Right lobe of liver (tissue), 6 donors: Measurements from ENCODE around the gene ECI1. TPM values are rescaled to one million over a fixed set of nuclear protein-coding genes. Genes with fewer than 3 reads are reported as not detected.
"Not testable (repeated sequence)": the region's sequence is repeated elsewhere in the genome, so short reads cannot be mapped to it uniquely, and the experiment has no call there.

Source experiments
- ATAC-seq, 4 donors: fragments of 200-7000 bp; cut with Tn5 transposase; one replicate each; pipeline ENCODE4 v1.9.1; 2020; ENCODE audit warnings: mild to moderate bottlenecking in 4 of 4, moderate library complexity in 4 of 4
- DNase-seq, 3 donors: peaks; one replicate each; pipeline ENCODE4 v3.0.0-alpha.2; 2020
- H3K27ac ChIP-seq, 3 donors: fragments of 200-600 bp; one replicate each; pipeline ENCODE4 v1.8.0; 2022
- H3K27me3 ChIP-seq, 2 donors: fragments of 200-600 bp; one replicate each; pipeline ENCODE4 v1.8.0; 2022
- H3K36me3 ChIP-seq, 4 donors: fragments of 200-600 bp; sonication (generic) in 1 of 4; one replicate each; pipeline versions ENCODE4 v1.5.1 to v1.8.0; 2017 to 2022; ENCODE audit warnings: control low read depth in 1 of 4
- H3K4me1 ChIP-seq, 4 donors: fragments of 200-600 bp; sonication (generic) in 1 of 4; one replicate each; pipeline versions ENCODE4 v1.5.1 to v1.8.0; 2017 to 2022; ENCODE audit warnings: control low read depth in 1 of 4
- H3K4me3 ChIP-seq, 3 donors: fragments of 200-600 bp; one replicate each; pipeline ENCODE4 v1.8.0; 2022
- H3K9me3 ChIP-seq, 4 donors: fragments of 200-600 bp; sonication (generic) in 1 of 4; one replicate each; pipeline versions ENCODE4 v1.5.1 to v1.8.0; 2017 to 2022; ENCODE audit warnings: control low read depth in 1 of 4
- CTCF ChIP-seq, 4 donors: fragments of 200-600 bp in 3 of 4; fragments of 450-650 bp in 1 of 4; IDR thresholded peaks; one replicate each; pipeline versions ENCODE4 v1.5.1 to v1.8.0; 2016 to 2022; ENCODE audit warnings: antibody characterized with exemption in 4 of 4, mild to moderate bottlenecking in 2 of 4
- POLR2A ChIP-seq: fragments of 450-650 bp; IDR thresholded peaks from one replicate; pipeline ENCODE4 v1.6.1; 2017; ENCODE audit warnings: antibody characterized with exemption, mild to moderate bottlenecking
- WGBS: methylation state at CpG from one replicate; pipeline ENCODE4 v1.1.6; 2018; ENCODE audit warnings: low coverage, low lambda C conversion rate; ENCODE audit not compliant: insufficient coverage; ENCODE audit errors: missing lambda C conversion rate; 5-methylcytosine and 5-hydroxymethylcytosine counted together
- intact Hi-C, 2 donors: fragments of 100-400 bp; cut with DNase I; formaldehyde crosslinking; loops; one replicate each; pipeline versions ENCODE4 v1.11.2 to v1.14.1; 2022
- total RNA-seq, 6 experiments: library from RNA; depleted of rRNA in 2 of 6; stranded (reverse); fragments of >200 nt in 2 of 6; fragmentation: NEBNext Ultra II Directional in 3 of 6; extraction: Animal tissue kit (Norgen Biotek cat#: 25700) in 3 of 6; gene quantifications; one replicate each; pipeline versions ENCODE4 v1.1.0 to v1.2.4, GENCODE V29; 2016 to 2023
- donor health status: DM: no; HTN: yes; CAD: no.
- donor health status: DM: no; HTN: no; CAD: no.
- donor health status: DM: no; HTN: no; CAD: no.
- donor health status: DM: no; HTN: yes; CAD: no.
- donor health status: DM: no; HTN: yes; CAD: no.

The ECI1 gene
- total RNA-seq, 6 experiments from 2014 or later: 68.1 to 150 (median 85.5) TPM

- H3K4me3 ChIP-seq, DNase-seq, H3K9me3 ChIP-seq, intact Hi-C loops, H3K27me3 ChIP-seq, H3K27ac ChIP-seq, ATAC-seq: not testable (repeated sequence)
- peaks cover 0 to 60% (median 22%) of the 10 kb centered on the region in 4 donors for H3K36me3 ChIP-seq
- 71% methylated on average over 13 of the region's 14 CpGs for WGBS
- H3K4me1 ChIP-seq: peaks cover 0 to 12% (median 2%) of the 10 kb centered on the region in 4 donors
These were observed 11.6 kb upstream of the ECI1 start for GRCh38 chr16:2263026-2263425.

GRCh38 chr16:2260250-2260649 is 8.9 kb upstream of the ECI1 start:
- ATAC-seq (no peak), DNase-seq (no peak)
- TF ChIP-seq POLR2A (no peak), CTCF (IDR thresholded peaks at IDR 0.05) (no peak)
- H3K36me3 ChIP-seq: peaks cover under 1 to 88% (median 34%) of the 10 kb centered on the region in 4 donors
- no peak overlapping the region for H3K27ac ChIP-seq
- H3K4me1 ChIP-seq: peaks cover 0 to 2% (median 0%) of the 10 kb centered on the region in 4 donors
- no peaks in the 10 kb centered on the region for H3K9me3 ChIP-seq
- no peaks in the 10 kb centered on the region for H3K27me3 ChIP-seq
- no peak overlapping the region for H3K4me3 ChIP-seq
- intact Hi-C loops: no loop called here
- 91% methylated on average over 7 of the region's 8 CpGs for WGBS

GRCh38 chr16:2258530-2258929 is 7.1 kb upstream of the ECI1 start:
- ATAC-seq, H3K4me1 ChIP-seq, H3K4me3 ChIP-seq, H3K27me3 ChIP-seq, DNase-seq, H3K27ac ChIP-seq, intact Hi-C loops, H3K9me3 ChIP-seq: not testable (repeated sequence)
- H3K36me3 ChIP-seq: peaks cover 4 to 97% (median 39%) of the 10 kb centered on the region in 4 donors
- WGBS: 92% methylated on average over 7 of the region's 7 CpGs

GRCh38 chr16:2257726-2258125 is 6.3 kb upstream of the ECI1 start:
- Histone ChIP-seq H3K9me3 (no peaks in the 10 kb centered on the region), H3K4me1 (peaks cover 0 to 13% (median 0%) of the 10 kb centered on the region in 4 donors), H3K27ac (no peak overlapping the region), H3K4me3 (no peak overlapping the region), H3K27me3 (no peaks in the 10 kb centered on the region), H3K36me3 (peaks cover 4 to 89% (median 38%) of the 10 kb centered on the region in 4 donors)
- TF ChIP-seq POLR2A (no peak), CTCF (IDR thresholded peaks at IDR 0.05) (no peak)
- intact Hi-C loops: no loop called here
- WGBS: 83% methylated on average over 2 of the region's 6 CpGs
- ATAC-seq (no peak), DNase-seq (no peak)

GRCh38 chr16:2256531-2257140 is 5.2 kb upstream of the ECI1 start:
- ATAC-seq: no peak
- intact Hi-C loops: no loop called here
- H3K36me3 ChIP-seq: peaks cover 4 to 78% (median 28%) of the 10 kb centered on the region in 4 donors

More at GRCh38 chr16:2256531-2257140, 5.2 kb upstream of the ECI1 start:
- Histone ChIP-seq H3K4me3 (no peak overlapping the region), H3K27ac (no peak overlapping the region), H3K27me3 (no peaks in the 10 kb centered on the region), H3K4me1 (peaks cover 0 to 24% (median 5%) of the 10 kb centered on the region in 4 donors), H3K9me3 (no peaks in the 10 kb centered on the region)
- TF ChIP-seq POLR2A (no peak), CTCF (IDR thresholded peaks at IDR 0.05) (no peak)
- 94% methylated on average over 12 of the region's 12 CpGs for WGBS
- DNase-seq: no peak
